Ectodermal cell (in vitro differentiated cells): Measurements from ENCODE around the gene GCG.

Source experiments
- H3K27ac ChIP-seq: 2 replicates; pipeline ENCODE4 v1.7.0; 2013; ENCODE audit warnings: mild to moderate bottlenecking, low read depth, low read length; ENCODE audit not compliant: insufficient read depth, poor library complexity, severe bottlenecking
- H3K27me3 ChIP-seq: 2 replicates; pipeline ENCODE4 v1.7.0; 2013; ENCODE audit warnings: mild to moderate bottlenecking, low read length; ENCODE audit not compliant: insufficient read depth, control insufficient read depth, poor library complexity, severe bottlenecking
- H3K36me3 ChIP-seq: one replicate; pipeline ENCODE4 v1.7.0; 2013; ENCODE audit warnings: low read length; ENCODE audit not compliant: control insufficient read depth, insufficient read depth
- H3K4me1 ChIP-seq: one replicate; pipeline ENCODE4 v1.7.0; 2013; ENCODE audit warnings: low read length; ENCODE audit not compliant: control insufficient read depth, insufficient read depth
- H3K4me3 ChIP-seq: 2 replicates; pipeline ENCODE4 v1.7.0; 2013; ENCODE audit warnings: low read depth, low read length, control low read depth; ENCODE audit not compliant: insufficient read depth
- H3K9me3 ChIP-seq: 2 replicates; pipeline ENCODE4 v1.7.0; 2013; ENCODE audit warnings: mild to moderate bottlenecking, low read length, moderate library complexity; ENCODE audit not compliant: control insufficient read depth
- WGBS, 2 experiments: methylation state at CpG; one replicate each; pipeline ENCODE4 v1.1.7; 2013; ENCODE audit warnings: missing lambda C conversion rate in 2 of 2; 5-methylcytosine and 5-hydroxymethylcytosine counted together

The GCG gene

GRCh38 chr2:162182395-162182794 lies 30.3 kb upstream of the GCG start:
- 88 to 98% methylated on average over 2 of the region's 2 CpGs for WGBS, 2 experiments
- no peak overlapping the region for H3K27ac ChIP-seq
- no peaks in the 10 kb centered on the region for H3K9me3 ChIP-seq
- no peak overlapping the region for H3K4me3 ChIP-seq
- no peaks in the 10 kb centered on the region for H3K36me3 ChIP-seq
- no peaks in the 10 kb centered on the region for H3K27me3 ChIP-seq
- H3K4me1 ChIP-seq, result no peaks in the 10 kb centered on the region

- WGBS, 2 experiments, result 71 to 78% methylated on average over 3 to 4 of the region's 4 CpGs
Measured at GRCh38 chr2:162177301-162177700, 25.3 kb upstream of the GCG start.

GRCh38 chr2:162175714-162176113 lies 23.7 kb upstream of the GCG start:
- Histone ChIP-seq H3K4me3 (no peak overlapping the region), H3K36me3 (no peaks in the 10 kb centered on the region), H3K4me1 (no peaks in the 10 kb centered on the region), H3K27me3 (no peaks in the 10 kb centered on the region), H3K27ac (no peak overlapping the region), H3K9me3 (no peaks in the 10 kb centered on the region)
- WGBS, 2 experiments, result 81 to 85% methylated on average over 3 of the region's 3 CpGs

More at GRCh38 chr2:162177301-162177700, 25.3 kb upstream of the GCG start:
- Histone ChIP-seq H3K27ac (no peak overlapping the region), H3K9me3 (no peaks in the 10 kb centered on the region), H3K36me3 (no peaks in the 10 kb centered on the region), H3K4me3 (no peak overlapping the region), H3K27me3 (no peaks in the 10 kb centered on the region), H3K4me1 (no peaks in the 10 kb centered on the region)

- H3K9me3 ChIP-seq, result no peaks in the 10 kb centered on the region
- no peaks in the 10 kb centered on the region for H3K4me1 ChIP-seq
- WGBS, 2 experiments, result 89 to 96% methylated on average over 2 to 5 of the region's 5 CpGs
- no peak overlapping the region for H3K27ac ChIP-seq
- H3K4me3 ChIP-seq, result no peak overlapping the region
- no peaks in the 10 kb centered on the region for H3K36me3 ChIP-seq
- H3K27me3 ChIP-seq, result no peaks in the 10 kb centered on the region
Measured at GRCh38 chr2:162174746-162175145, 22.7 kb upstream of the GCG start.

- H3K9me3 ChIP-seq, result no peaks in the 10 kb centered on the region
- H3K36me3 ChIP-seq, result no peaks in the 10 kb centered on the region
- no peak overlapping the region for H3K27ac ChIP-seq
- H3K4me1 ChIP-seq, result no peaks in the 10 kb centered on the region
- no peak overlapping the region for H3K4me3 ChIP-seq
- WGBS, 2 experiments, result 100% methylated on average over 1 of the region's 1 CpG
- no peaks in the 10 kb centered on the region for H3K27me3 ChIP-seq
Measured at GRCh38 chr2:162172802-162173370, 20.8 kb upstream of the GCG start.

- no peak overlapping the region for H3K27ac ChIP-seq
- H3K27me3 ChIP-seq, result no peaks in the 10 kb centered on the region
- no peak overlapping the region for H3K4me3 ChIP-seq
- H3K9me3 ChIP-seq, result no peaks in the 10 kb centered on the region
- no peaks in the 10 kb centered on the region for H3K4me1 ChIP-seq
- no peaks in the 10 kb centered on the region for H3K36me3 ChIP-seq
- 97 to 100% methylated on average over 3 to 4 of the region's 4 CpGs for WGBS, 2 experiments
Measured at GRCh38 chr2:162166745-162167144, 14.7 kb upstream of the GCG start.

GRCh38 chr2:162166174-162166573 lies 14.1 kb upstream of the GCG start:
- H3K4me1 ChIP-seq, result no peaks in the 10 kb centered on the region
- H3K36me3 ChIP-seq, result no peaks in the 10 kb centered on the region
- H3K4me3 ChIP-seq, result no peak overlapping the region
- no peaks in the 10 kb centered on the region for H3K27me3 ChIP-seq
- H3K9me3 ChIP-seq, result no peaks in the 10 kb centered on the region
- no peak overlapping the region for H3K27ac ChIP-seq

GRCh38 chr2:162164802-162165201 lies 12.8 kb upstream of the GCG start:
- 85 to 94% methylated on average over 2 of the region's 2 CpGs for WGBS, 2 experiments
- Histone ChIP-seq H3K27ac (no peak overlapping the region), H3K9me3 (no peaks in the 10 kb centered on the region), H3K4me3 (no peak overlapping the region), H3K27me3 (no peaks in the 10 kb centered on the region), H3K36me3 (no peaks in the 10 kb centered on the region), H3K4me1 (no peaks in the 10 kb centered on the region)

GRCh38 chr2:162159446-162159845 lies 7.4 kb upstream of the GCG start:
- Histone ChIP-seq H3K36me3 (no peaks in the 10 kb centered on the region), H3K4me3 (no peak overlapping the region), H3K9me3 (no peaks in the 10 kb centered on the region), H3K4me1 (no peaks in the 10 kb centered on the region), H3K27me3 (no peaks in the 10 kb centered on the region), H3K27ac (no peak overlapping the region)
- WGBS, 2 experiments, result 94 to 97% methylated on average over 4 to 6 of the region's 6 CpGs

- no peak overlapping the region for H3K4me3 ChIP-seq
- H3K27me3 ChIP-seq, result no peaks in the 10 kb centered on the region
- no peak overlapping the region for H3K27ac ChIP-seq
- no peaks in the 10 kb centered on the region for H3K36me3 ChIP-seq
- H3K4me1 ChIP-seq, result no peaks in the 10 kb centered on the region
- 92 to 93% methylated on average over 3 of the region's 3 CpGs for WGBS, 2 experiments
- no peaks in the 10 kb centered on the region for H3K9me3 ChIP-seq
Measured at GRCh38 chr2:162156149-162156548, 4.1 kb upstream of the GCG start.

- Histone ChIP-seq H3K27me3 (no peaks in the 10 kb centered on the region), H3K36me3 (no peaks in the 10 kb centered on the region), H3K9me3 (no peaks in the 10 kb centered on the region), H3K27ac (no peak overlapping the region), H3K4me1 (no peaks in the 10 kb centered on the region), H3K4me3 (no peak overlapping the region)
- 88% methylated on average over 3 of the region's 3 CpGs for WGBS, 2 experiments
Measured at GRCh38 chr2:162155093-162155492, 3.0 kb upstream of the GCG start.
